ENCODE data around the gene APOBEC3B.

DNA sequence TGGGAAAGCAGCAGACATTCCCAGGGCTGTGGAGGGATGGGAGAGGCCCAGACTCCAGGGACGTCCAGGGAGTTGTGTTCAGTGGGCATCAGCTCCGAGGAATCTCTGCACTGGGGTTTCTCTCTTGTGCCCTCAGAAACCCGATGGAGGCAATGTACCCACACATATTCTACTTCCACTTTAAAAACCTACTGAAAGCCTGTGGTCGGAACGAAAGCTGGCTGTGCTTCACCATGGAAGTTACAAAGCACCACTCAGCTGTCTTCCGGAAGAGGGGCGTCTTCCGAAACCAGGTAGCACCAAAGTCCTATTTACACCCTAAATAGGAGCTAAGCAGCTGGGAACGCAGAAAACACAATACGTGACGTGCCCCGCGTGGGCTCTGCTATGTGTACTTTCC lies 47.1 kb downstream of the APOBEC3B start:
- TF ChIP-seq, protein P1, sequence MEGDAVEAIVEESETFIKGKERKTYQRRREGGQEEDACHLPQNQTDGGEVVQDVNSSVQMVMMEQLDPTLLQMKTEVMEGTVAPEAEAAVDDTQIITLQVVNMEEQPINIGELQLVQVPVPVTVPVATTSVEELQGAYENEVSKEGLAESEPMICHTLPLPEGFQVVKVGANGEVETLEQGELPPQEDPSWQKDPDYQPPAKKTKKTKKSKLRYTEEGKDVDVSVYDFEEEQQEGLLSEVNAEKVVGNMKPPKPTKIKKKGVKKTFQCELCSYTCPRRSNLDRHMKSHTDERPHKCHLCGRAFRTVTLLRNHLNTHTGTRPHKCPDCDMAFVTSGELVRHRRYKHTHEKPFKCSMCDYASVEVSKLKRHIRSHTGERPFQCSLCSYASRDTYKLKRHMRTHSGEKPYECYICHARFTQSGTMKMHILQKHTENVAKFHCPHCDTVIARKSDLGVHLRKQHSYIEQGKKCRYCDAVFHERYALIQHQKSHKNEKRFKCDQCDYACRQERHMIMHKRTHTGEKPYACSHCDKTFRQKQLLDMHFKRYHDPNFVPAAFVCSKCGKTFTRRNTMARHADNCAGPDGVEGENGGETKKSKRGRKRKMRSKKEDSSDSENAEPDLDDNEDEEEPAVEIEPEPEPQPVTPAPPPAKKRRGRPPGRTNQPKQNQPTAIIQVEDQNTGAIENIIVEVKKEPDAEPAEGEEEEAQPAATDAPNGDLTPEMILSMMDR (IDR thresholded peaks at IDR 0.05), result no peak
- TF ChIP-seq POLR2AphosphoS5 (IDR thresholded peaks at IDR 0.05), result no peak
